HEK293T (cell line): ENCODE measurements around the gene HPCAL1.

Experiments used
- ARNT ChIP-seq: fragments of 450-650 bp; IDR thresholded peaks from 2 replicates; pipeline ENCODE4 v1.6.1; 2017; ENCODE audit warnings: mild to moderate bottlenecking
- BHLHE40 ChIP-seq: fragments of 450-650 bp; IDR thresholded peaks from 2 replicates; pipeline ENCODE4 v1.6.1; 2016; ENCODE audit warnings: mild to moderate bottlenecking, moderate library complexity, borderline replicate concordance
- CTBP1 ChIP-seq: fragments of 450-650 bp; IDR thresholded peaks from 2 replicates; pipeline ENCODE4 v1.6.1; 2016; ENCODE audit warnings: borderline replicate concordance
- ELF4 ChIP-seq: fragments of 450-650 bp; IDR thresholded peaks from 2 replicates; pipeline ENCODE4 v1.6.1; 2017; ENCODE audit warnings: antibody characterized with exemption
- FOXA1 ChIP-seq: fragments of 450-650 bp; IDR thresholded peaks from 2 replicates; pipeline ENCODE4 v1.6.1; 2016; ENCODE audit warnings: mild to moderate bottlenecking
- FOXK2 ChIP-seq: fragments of 450-650 bp; IDR thresholded peaks from 2 replicates; pipeline ENCODE4 v1.6.1; 2016; ENCODE audit warnings: mild to moderate bottlenecking
- FOXM1 ChIP-seq: fragments of 450-650 bp; IDR thresholded peaks from 2 replicates; pipeline ENCODE4 v1.6.1; 2017; ENCODE audit warnings: mild to moderate bottlenecking, borderline replicate concordance
- HDGF ChIP-seq: fragments of 450-650 bp; IDR thresholded peaks from 2 replicates; pipeline ENCODE4 v1.6.1; 2017; ENCODE audit warnings: antibody characterized with exemption, borderline replicate concordance
- LEF1 ChIP-seq: fragments of 450-650 bp; IDR thresholded peaks from 2 replicates; pipeline ENCODE4 v1.6.1; 2017; ENCODE audit warnings: mild to moderate bottlenecking, borderline replicate concordance
- PKNOX1 ChIP-seq: fragments of 450-650 bp; IDR thresholded peaks from 2 replicates; pipeline ENCODE4 v1.6.1; 2016
- SP1 ChIP-seq: fragments of 450-650 bp; IDR thresholded peaks from 2 replicates; pipeline ENCODE4 v1.6.1; 2017
- SUZ12 ChIP-seq: fragments of 450-650 bp; IDR thresholded peaks from 2 replicates; pipeline ENCODE4 v1.6.1; 2016; ENCODE audit warnings: mild to moderate bottlenecking
- TARDBP ChIP-seq: fragments of 450-650 bp; IDR thresholded peaks from 2 replicates; pipeline ENCODE4 v1.6.1; 2016

GRCh38 chr2:10292033-10292432 lies 10.7 kb upstream of the HPCAL1 start:
- TF ChIP-seq ARNT = no peak
- no peak for TF ChIP-seq FOXM1
- TF ChIP-seq ELF4 = no peak
- no peak for TF ChIP-seq SP1
- no peak for TF ChIP-seq BHLHE40
- no peak for TF ChIP-seq HDGF
- no peak for TF ChIP-seq FOXK2
- no peak for TF ChIP-seq CTBP1
- no peak for TF ChIP-seq PKNOX1
- TF ChIP-seq SUZ12 = no peak
- TF ChIP-seq TARDBP = no peak
- TF ChIP-seq FOXA1 = no peak
- no peak for TF ChIP-seq LEF1
